Stimulated activated naive CD8-positive, alpha-beta T cell treated with anti-CD3 and anti-CD28 coated beads, Interleukin-15, Interleukin-2, amounts not matched to agents 100 ng/mL and 50 ng/mL, for 24 hours (primary cell): Measurements from ENCODE around the gene CREBL2.
A peak's percentile ranks its signal among the peaks of the same experiment; 100 is the strongest.
"Not testable (repeated sequence)": the region's sequence is repeated elsewhere in the genome, so short reads cannot be mapped to it uniquely, and the experiment has no call there.

Experiments used
- H3K27ac Mint-ChIP-seq: one replicate; pipeline ENCODE4 v1.8.0; 2021; ENCODE audit warnings: mild to moderate bottlenecking, mixed read lengths
- H3K27me3 Mint-ChIP-seq: one replicate; pipeline ENCODE4 v1.8.0; 2021; ENCODE audit warnings: mixed read lengths
- H3K36me3 Mint-ChIP-seq: one replicate; pipeline ENCODE4 v1.8.0; 2021; ENCODE audit warnings: low read depth, mixed read lengths
- H3K4me1 Mint-ChIP-seq: one replicate; pipeline ENCODE4 v1.8.0; 2021; ENCODE audit warnings: low read depth, mixed read lengths
- H3K4me3 Mint-ChIP-seq: one replicate; pipeline ENCODE4 v1.8.0; 2021; ENCODE audit warnings: mild to moderate bottlenecking, mixed read lengths
- H3K9me3 Mint-ChIP-seq: one replicate; pipeline ENCODE4 v1.8.0; 2021; ENCODE audit warnings: mixed read lengths

Gene CREBL2

GRCh38 chr12:12612358-12612757, 682 bp downstream of the CREBL2 start:
- H3K27ac Mint-ChIP-seq: peak overlapping the region; percentile 95
- no peaks in the 10 kb centered on the region for H3K9me3 Mint-ChIP-seq
- H3K4me3 Mint-ChIP-seq: peak overlapping the region; percentile 93
- H3K36me3 Mint-ChIP-seq: peaks cover 13% of the 10 kb centered on the region
- no peaks in the 10 kb centered on the region for H3K27me3 Mint-ChIP-seq
- H3K4me1 Mint-ChIP-seq: peaks cover 61% of the 10 kb centered on the region

- Mint-ChIP-seq H3K4me1 (peaks cover 60% of the 10 kb centered on the region), H3K27me3 (no peaks in the 10 kb centered on the region), H3K9me3 (no peaks in the 10 kb centered on the region), H3K4me3 (peak overlapping the region; percentile 93), H3K36me3 (peaks cover 17% of the 10 kb centered on the region), H3K27ac (peak overlapping the region; percentile 90)
These were observed 1.7 kb downstream of the CREBL2 start for GRCh38 chr12:12613344-12613743.

GRCh38 chr12:12614342-12614741, 2.7 kb downstream of the CREBL2 start:
- Mint-ChIP-seq H3K4me3 (no peak overlapping the region), H3K27me3 (no peaks in the 10 kb centered on the region), H3K4me1 (peaks cover 60% of the 10 kb centered on the region), H3K36me3 (peaks cover 21% of the 10 kb centered on the region), H3K27ac (peak overlapping the region; percentile 19), H3K9me3 (no peaks in the 10 kb centered on the region)

GRCh38 chr12:12616512-12617310, 5.0 kb downstream of the CREBL2 start:
- Mint-ChIP-seq H3K4me1 (peaks cover 63% of the 10 kb centered on the region), H3K4me3 (no peak overlapping the region), H3K27me3 (no peaks in the 10 kb centered on the region), H3K27ac (peak overlapping the region; percentile 70), H3K9me3 (no peaks in the 10 kb centered on the region), H3K36me3 (peaks cover 29% of the 10 kb centered on the region)

- H3K4me1 Mint-ChIP-seq: peaks cover 69% of the 10 kb centered on the region
- H3K27me3 Mint-ChIP-seq, H3K4me3 Mint-ChIP-seq, H3K9me3 Mint-ChIP-seq, H3K27ac Mint-ChIP-seq: not testable (repeated sequence)
- peaks cover 29% of the 10 kb centered on the region for H3K36me3 Mint-ChIP-seq
These were observed 6.4 kb downstream of the CREBL2 start for GRCh38 chr12:12618064-12618463.

GRCh38 chr12:12620730-12621315, 9.1 kb downstream of the CREBL2 start:
- H3K27me3 Mint-ChIP-seq: no peaks in the 10 kb centered on the region
- peaks cover 6% of the 10 kb centered on the region for H3K9me3 Mint-ChIP-seq
- peaks cover 65% of the 10 kb centered on the region for H3K4me1 Mint-ChIP-seq
- peaks cover 32% of the 10 kb centered on the region for H3K36me3 Mint-ChIP-seq
- no peak overlapping the region for H3K4me3 Mint-ChIP-seq
- H3K27ac Mint-ChIP-seq: peak overlapping the region; percentile 1

- Mint-ChIP-seq H3K36me3 (peaks cover 23% of the 10 kb centered on the region), H3K27me3 (no peaks in the 10 kb centered on the region), H3K4me1 (peaks cover 52% of the 10 kb centered on the region), H3K4me3 (peak overlapping the region; percentile 6), H3K27ac (peak overlapping the region; percentile 78), H3K9me3 (peaks cover 6% of the 10 kb centered on the region)
These were observed 10.7 kb downstream of the CREBL2 start for GRCh38 chr12:12622418-12622817.

GRCh38 chr12:12624498-12624992, 12.9 kb downstream of the CREBL2 start:
- H3K4me1 Mint-ChIP-seq: peaks cover 71% of the 10 kb centered on the region
- no peaks in the 10 kb centered on the region for H3K27me3 Mint-ChIP-seq
- H3K27ac Mint-ChIP-seq: no peak overlapping the region
- H3K36me3 Mint-ChIP-seq: peaks cover 19% of the 10 kb centered on the region
- H3K9me3 Mint-ChIP-seq: peaks cover 6% of the 10 kb centered on the region
- H3K4me3 Mint-ChIP-seq: no peak overlapping the region

- H3K27ac Mint-ChIP-seq: no peak overlapping the region
- H3K36me3 Mint-ChIP-seq: peaks cover 13% of the 10 kb centered on the region
- peaks cover 76% of the 10 kb centered on the region for H3K4me1 Mint-ChIP-seq
- H3K9me3 Mint-ChIP-seq: peaks cover 6% of the 10 kb centered on the region
- H3K27me3 Mint-ChIP-seq: no peaks in the 10 kb centered on the region
- H3K4me3 Mint-ChIP-seq: no peak overlapping the region
These were observed 14.8 kb downstream of the CREBL2 start for GRCh38 chr12:12626471-12626870.

GRCh38 chr12:12627308-12627827, 15.7 kb downstream of the CREBL2 start:
- Mint-ChIP-seq H3K27ac (no peak overlapping the region), H3K36me3 (peaks cover 13% of the 10 kb centered on the region), H3K9me3 (peaks cover 6% of the 10 kb centered on the region), H3K4me3 (no peak overlapping the region), H3K4me1 (peaks cover 70% of the 10 kb centered on the region), H3K27me3 (no peaks in the 10 kb centered on the region)

- Mint-ChIP-seq H3K4me3 (no peak overlapping the region), H3K9me3 (peaks cover 6% of the 10 kb centered on the region), H3K4me1 (peaks cover 64% of the 10 kb centered on the region), H3K36me3 (peaks cover 13% of the 10 kb centered on the region), H3K27ac (no peak overlapping the region), H3K27me3 (no peaks in the 10 kb centered on the region)
These were observed 16.3 kb downstream of the CREBL2 start for GRCh38 chr12:12628013-12628412.

- H3K4me3 Mint-ChIP-seq: no peak overlapping the region
- peaks cover 50% of the 10 kb centered on the region for H3K4me1 Mint-ChIP-seq
These were observed 19.2 kb downstream of the CREBL2 start for GRCh38 chr12:12630850-12631249.

GRCh38 chr12:12635651-12636050, 24.0 kb downstream of the CREBL2 start:
- Mint-ChIP-seq H3K9me3 (peaks cover 6% of the 10 kb centered on the region), H3K27me3 (no peaks in the 10 kb centered on the region), H3K4me3 (no peak overlapping the region), H3K4me1 (peaks cover 15% of the 10 kb centered on the region), H3K27ac (no peak overlapping the region), H3K36me3 (peaks cover 50% of the 10 kb centered on the region)

More at GRCh38 chr12:12630850-12631249, 19.2 kb downstream of the CREBL2 start:
- Mint-ChIP-seq H3K27me3 (no peaks in the 10 kb centered on the region), H3K9me3 (no peaks in the 10 kb centered on the region), H3K36me3 (peaks cover 17% of the 10 kb centered on the region), H3K27ac (peak overlapping the region; percentile 24)

GRCh38 chr12:12636641-12637040, 25.0 kb downstream of the CREBL2 start:
- Mint-ChIP-seq H3K27ac (peak overlapping the region; percentile 15), H3K36me3 (peaks cover 56% of the 10 kb centered on the region), H3K4me1 (peaks cover 5% of the 10 kb centered on the region), H3K4me3 (no peak overlapping the region), H3K27me3 (no peaks in the 10 kb centered on the region), H3K9me3 (peaks cover 6% of the 10 kb centered on the region)

GRCh38 chr12:12639995-12640394, 28.3 kb downstream of the CREBL2 start:
- H3K9me3 Mint-ChIP-seq, H3K4me1 Mint-ChIP-seq, H3K27me3 Mint-ChIP-seq, H3K27ac Mint-ChIP-seq, H3K4me3 Mint-ChIP-seq: not testable (repeated sequence)
- peaks cover 73% of the 10 kb centered on the region for H3K36me3 Mint-ChIP-seq
